HEK293 (cell line): ENCODE data around the gene CFAP119.

Experiments used
- CTCF ChIP-seq: fragments of 450-650 bp; formaldehyde crosslinking; IDR thresholded peaks from 2 replicates; pipeline ENCODE4 v1.5.1; 2016; ENCODE audit warnings: missing biosample characterization, missing genetic modification characterization
- HOXA7 ChIP-seq: sonication (generic); formaldehyde crosslinking; IDR thresholded peaks from 2 replicates; pipeline ENCODE4 v1.8.1; 2022; ENCODE audit warnings: missing genetic modification reagents, borderline replicate concordance
- KLF10 ChIP-seq: fragments of 450-650 bp; IDR thresholded peaks from 2 replicates; pipeline ENCODE4 v1.5.1; 2018; ENCODE audit warnings: missing biosample characterization, mild to moderate bottlenecking, missing genetic modification characterization
- KLF16 ChIP-seq: fragments of 450-650 bp; formaldehyde crosslinking; IDR thresholded peaks from 2 replicates; pipeline ENCODE4 v1.5.1; 2017; ENCODE audit warnings: missing biosample characterization, missing genetic modification characterization
- REST ChIP-seq: fragments of 450-650 bp; formaldehyde crosslinking; IDR thresholded peaks from 2 replicates; pipeline ENCODE4 v1.5.1; 2016; ENCODE audit warnings: missing biosample characterization, missing genetic modification characterization
- ZBTB48 ChIP-seq: fragments of 450-650 bp; formaldehyde crosslinking; IDR thresholded peaks from 2 replicates; pipeline ENCODE4 v1.5.1; 2016; ENCODE audit warnings: missing biosample characterization, missing genetic modification characterization
- ZFP41 ChIP-seq: fragments of 450-650 bp; formaldehyde crosslinking; IDR thresholded peaks from 2 replicates; pipeline ENCODE4 v1.5.1; 2016; ENCODE audit warnings: missing biosample characterization, missing genetic modification characterization, borderline replicate concordance
- ZNF354C ChIP-seq: fragments of 450-650 bp; formaldehyde crosslinking; IDR thresholded peaks from 2 replicates; pipeline ENCODE4 v1.5.1; 2016; ENCODE audit warnings: missing biosample characterization, missing genetic modification characterization, low read depth, borderline replicate concordance
- TF ChIP-seq, protein P1 (sequence below): fragments of 450-650 bp; IDR thresholded peaks from 2 replicates; pipeline ENCODE4 v1.5.1; 2018; ENCODE audit warnings: missing biosample characterization, missing genetic modification characterization

DNA sequence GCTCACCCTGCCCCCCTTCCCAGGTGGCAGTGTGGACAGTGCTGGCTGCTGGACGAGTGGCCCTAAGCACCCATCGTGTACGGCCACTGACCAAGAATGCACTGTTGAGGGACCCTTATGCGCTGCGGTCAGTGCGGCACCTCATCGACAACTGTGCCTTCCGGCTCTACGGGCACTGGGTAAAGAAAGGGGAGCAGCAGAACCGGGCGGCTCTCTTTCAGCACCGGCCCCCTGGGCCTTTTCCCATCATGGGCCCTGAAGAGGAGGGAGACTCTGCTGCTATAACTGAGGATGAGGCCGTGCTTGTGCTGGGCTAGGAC is 5.1 kb downstream of the CFAP119 start:
- TF ChIP-seq ZFP41 (tag by site-specific recombination) = no peak
- no peak for TF ChIP-seq REST (tag by site-specific recombination)
- no peak for TF ChIP-seq HOXA7 (CRISPR knock-in tag)
- no peak for TF ChIP-seq CTCF (tag by site-specific recombination)
- TF ChIP-seq ZNF354C (tag by site-specific recombination) = no peak
- TF ChIP-seq KLF10 (tag by site-specific recombination) = no peak
- TF ChIP-seq KLF16 (tag by site-specific recombination) = no peak
- TF ChIP-seq, protein P1, sequence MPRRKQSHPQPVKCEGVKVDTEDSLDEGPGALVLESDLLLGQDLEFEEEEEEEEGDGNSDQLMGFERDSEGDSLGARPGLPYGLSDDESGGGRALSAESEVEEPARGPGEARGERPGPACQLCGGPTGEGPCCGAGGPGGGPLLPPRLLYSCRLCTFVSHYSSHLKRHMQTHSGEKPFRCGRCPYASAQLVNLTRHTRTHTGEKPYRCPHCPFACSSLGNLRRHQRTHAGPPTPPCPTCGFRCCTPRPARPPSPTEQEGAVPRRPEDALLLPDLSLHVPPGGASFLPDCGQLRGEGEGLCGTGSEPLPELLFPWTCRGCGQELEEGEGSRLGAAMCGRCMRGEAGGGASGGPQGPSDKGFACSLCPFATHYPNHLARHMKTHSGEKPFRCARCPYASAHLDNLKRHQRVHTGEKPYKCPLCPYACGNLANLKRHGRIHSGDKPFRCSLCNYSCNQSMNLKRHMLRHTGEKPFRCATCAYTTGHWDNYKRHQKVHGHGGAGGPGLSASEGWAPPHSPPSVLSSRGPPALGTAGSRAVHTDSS (tag by site-specific recombination) = no peak
- no peak for TF ChIP-seq ZBTB48 (tag by site-specific recombination)
